PC-9 (cell line): ENCODE data around the gene PARN. TPM values are rescaled to one million over a fixed set of nuclear protein-coding genes. Genes with fewer than 3 reads are reported as not detected.
"Not testable (repeated sequence)": the region's sequence is repeated elsewhere in the genome, so short reads cannot be mapped to it uniquely, and the experiment has no call there.

Source experiments
- BruUV-seq: library from RNA; stranded (reverse); fragments of 400-500 nt; replicated peaks from 2 replicates; lab custom pipeline; 2021; lab: Mats Ljungman, UMichigan
- CTCF ChIA-PET: fragments of 300-600 bp; sonication (Branson Sonifier 250); formaldehyde crosslinking; loops from one replicate; lab custom pipeline; 2022; ENCODE audit warnings: antibody characterized with exemption; lab: Charles Lee
- POLR2A ChIA-PET: fragments of 300-600 bp; sonication (Branson Sonifier 250); formaldehyde crosslinking; loops from one replicate; lab custom pipeline; 2022; ENCODE audit warnings: antibody characterized with exemption; ENCODE audit not compliant: unreplicated experiment; lab: Charles Lee
- DNase-seq, 2 experiments: peaks; one replicate each; pipeline versions ENCODE4 v3.0.0 to v3.0.0-alpha.2; 2015 to 2022; ENCODE audit warnings: mixed read lengths in 1 of 2
- H2AFZ ChIP-seq: fragments of 200-600 bp; sonication (generic); 2 replicates; pipeline ENCODE4 v1.8.1; 2017; ENCODE audit warnings: antibody characterized with exemption
- H3F3A ChIP-seq: fragments of 200-600 bp; sonication (generic); 2 replicates; pipeline ENCODE4 v1.8.1; 2017; ENCODE audit warnings: antibody characterized with exemption, mild to moderate bottlenecking, low read depth; ENCODE audit not compliant: insufficient read depth
- H3K27ac ChIP-seq: fragments of 200-600 bp; sonication (generic); 2 replicates; pipeline ENCODE4 v1.6.1; 2016; ENCODE audit warnings: mixed run types
- H3K27me3 ChIP-seq: fragments of 200-600 bp; sonication (generic); 2 replicates; pipeline ENCODE4 v1.6.1; 2016; ENCODE audit warnings: low read depth, mixed run types; ENCODE audit not compliant: insufficient read depth
- H3K36me3 ChIP-seq: fragments of 200-600 bp; sonication (generic); 2 replicates; pipeline ENCODE4 v1.6.1; 2016; ENCODE audit warnings: low read depth, mixed run types
- H3K4me1 ChIP-seq: fragments of 200-600 bp; sonication (generic); replicated peaks from 2 replicates; pipeline ENCODE4 v1.6.1; 2016; ENCODE audit warnings: mixed run types; ENCODE audit not compliant: insufficient read depth
- H3K4me2 ChIP-seq: fragments of 200-600 bp; sonication (generic); 2 replicates; pipeline ENCODE4 v1.6.1; 2017; ENCODE audit warnings: mixed run types
- H3K4me3 ChIP-seq: fragments of 200-600 bp; sonication (generic); 2 replicates; pipeline ENCODE4 v1.6.1; 2016; ENCODE audit warnings: mixed run types
- H3K79me2 ChIP-seq: fragments of 200-600 bp; sonication (generic); 2 replicates; pipeline ENCODE4 v1.6.1; 2017; ENCODE audit warnings: low read depth, mixed run types
- H3K9me2 ChIP-seq: fragments of 200-600 bp; sonication (generic); 2 replicates; pipeline ENCODE4 v1.8.1; 2017; ENCODE audit warnings: mild to moderate bottlenecking; ENCODE audit not compliant: insufficient read depth
- H3K9me3 ChIP-seq: fragments of 200-600 bp; sonication (generic); 2 replicates; pipeline ENCODE4 v1.8.1; 2016; ENCODE audit warnings: low read depth; ENCODE audit not compliant: insufficient read depth
- H4K20me1 ChIP-seq: fragments of 200-600 bp; sonication (generic); 2 replicates; pipeline ENCODE4 v1.8.1; 2017; ENCODE audit not compliant: insufficient read depth
- EZH2 ChIP-seq: fragments of 200-600 bp; sonication (generic); IDR thresholded peaks from 2 replicates; pipeline ENCODE4 v1.8.0; 2017; ENCODE audit warnings: antibody characterized with exemption, low read depth
- intact Hi-C: fragments of 100-400 bp; cut with micrococcal nuclease; formaldehyde crosslinking; loops from one replicate; pipeline ENCODE4 v1.10.0; 2022; ENCODE audit not compliant: unreplicated experiment
- total RNA-seq: library from RNA; stranded (reverse); gene quantifications from 2 replicates; pipeline ENCODE4 v1.2.3, GENCODE V29; 2021
- TF ChIP-seq, protein P1 (sequence below): fragments of 200-600 bp; sonication (generic); conservative IDR thresholded peaks from 2 replicates; pipeline ENCODE4 v1.6.1; 2017; ENCODE audit warnings: mixed run types, antibody characterized with exemption, mild to moderate bottlenecking, moderate library complexity

PARN gene
- total RNA-seq, 1 experiment from 2014 or later = 53.0 TPM

DNA sequence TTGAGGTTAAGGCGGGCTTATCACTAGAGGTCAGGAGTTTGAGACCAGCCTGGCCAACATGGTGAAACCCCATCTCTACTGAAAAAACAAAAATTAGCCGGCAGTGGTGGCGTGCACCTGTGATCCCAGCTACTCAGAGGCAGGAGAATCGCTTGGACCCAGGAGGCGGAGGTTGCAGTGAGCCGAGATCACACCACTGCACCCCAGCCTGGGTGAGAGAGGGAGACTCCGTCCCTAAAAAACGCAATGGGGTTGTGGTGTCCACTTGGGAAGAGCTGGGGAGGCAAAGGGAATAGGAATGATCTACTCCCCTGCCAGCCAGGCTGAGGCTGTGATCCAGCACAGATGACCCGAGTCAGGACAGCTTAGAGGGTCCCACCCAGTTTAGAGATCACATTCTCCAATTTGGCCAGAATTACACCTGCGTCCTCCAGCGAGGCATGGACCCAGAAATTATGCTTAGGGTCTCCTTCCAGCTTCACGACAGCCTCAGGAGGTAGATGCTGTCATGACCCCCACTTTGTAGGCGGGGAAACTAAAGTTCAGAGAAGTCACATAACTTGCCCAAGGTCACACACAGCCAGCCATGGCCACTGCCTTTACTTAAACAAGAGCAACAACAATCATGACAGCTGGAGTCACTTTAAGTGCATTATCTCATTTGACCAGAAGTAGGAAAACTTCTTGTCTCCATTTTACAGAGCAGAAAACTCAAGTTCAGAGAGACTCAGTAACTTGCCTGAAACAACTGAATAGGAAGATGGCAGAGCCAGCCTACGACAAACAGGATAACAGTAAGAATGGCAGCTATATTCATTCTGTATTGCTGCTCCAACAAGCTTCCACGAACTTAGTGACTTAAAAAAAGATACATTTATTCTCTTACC is 227.7 kb downstream of the PARN start:
- intact Hi-C loops, POLR2A ChIA-PET: not testable (repeated sequence)
- H3K4me1 ChIP-seq = peaks cover 42% of the 10 kb centered on the region

DNA sequence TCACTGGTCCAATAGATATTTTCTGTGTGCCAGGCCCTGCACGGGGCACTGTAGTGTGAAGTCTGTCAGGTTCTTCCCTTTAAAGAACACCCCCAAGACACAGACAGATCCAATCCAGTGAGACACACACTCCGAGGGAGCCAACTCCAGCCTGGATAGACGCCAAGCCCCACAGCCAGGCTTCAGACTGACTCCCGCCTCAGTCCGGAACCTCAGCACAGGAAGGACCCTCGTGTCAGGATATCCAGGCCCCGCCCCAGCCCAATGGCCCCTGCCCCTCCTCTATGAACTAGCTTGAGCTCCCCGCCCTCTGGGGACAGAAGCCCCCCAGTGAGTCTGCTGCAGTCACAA is 228.4 kb downstream of the PARN start:
- Histone ChIP-seq H3K4me1 (peaks cover 49% of the 10 kb centered on the region), H3K79me2 (peaks cover 13% of the 10 kb centered on the region; the same call in 1 of the 2 replicates), H3F3A (peaks cover 56% of the 10 kb centered on the region)
- H3K27me3 ChIP-seq, H3K9me2 ChIP-seq, H2AFZ ChIP-seq, H3K27ac ChIP-seq, H3K36me3 ChIP-seq, DNase-seq, BruUV-seq, H3K9me3 ChIP-seq, H3K4me2 ChIP-seq, CTCF ChIA-PET, H4K20me1 ChIP-seq, intact Hi-C loops, H3K4me3 ChIP-seq: not testable (repeated sequence)
- POLR2A ChIA-PET = interaction anchor here (0.6 kb wide), 1 partner anchor 21 kb away, joined by 8 read pairs; no protein-coding TSS in a partner anchor

More for the DNA sequence above, 227.7 kb downstream of the PARN start:
- H3K27ac ChIP-seq, H3K9me2 ChIP-seq, CTCF ChIA-PET, H3K4me2 ChIP-seq, H3K36me3 ChIP-seq, H3K4me3 ChIP-seq, DNase-seq, H4K20me1 ChIP-seq, H3K27me3 ChIP-seq, H3K9me3 ChIP-seq, H2AFZ ChIP-seq, BruUV-seq: not testable (repeated sequence)
- Histone ChIP-seq H3K79me2 (peaks cover 13% of the 10 kb centered on the region; the same call in 1 of the 2 replicates), H3F3A (peaks cover 56% of the 10 kb centered on the region)

DNA sequence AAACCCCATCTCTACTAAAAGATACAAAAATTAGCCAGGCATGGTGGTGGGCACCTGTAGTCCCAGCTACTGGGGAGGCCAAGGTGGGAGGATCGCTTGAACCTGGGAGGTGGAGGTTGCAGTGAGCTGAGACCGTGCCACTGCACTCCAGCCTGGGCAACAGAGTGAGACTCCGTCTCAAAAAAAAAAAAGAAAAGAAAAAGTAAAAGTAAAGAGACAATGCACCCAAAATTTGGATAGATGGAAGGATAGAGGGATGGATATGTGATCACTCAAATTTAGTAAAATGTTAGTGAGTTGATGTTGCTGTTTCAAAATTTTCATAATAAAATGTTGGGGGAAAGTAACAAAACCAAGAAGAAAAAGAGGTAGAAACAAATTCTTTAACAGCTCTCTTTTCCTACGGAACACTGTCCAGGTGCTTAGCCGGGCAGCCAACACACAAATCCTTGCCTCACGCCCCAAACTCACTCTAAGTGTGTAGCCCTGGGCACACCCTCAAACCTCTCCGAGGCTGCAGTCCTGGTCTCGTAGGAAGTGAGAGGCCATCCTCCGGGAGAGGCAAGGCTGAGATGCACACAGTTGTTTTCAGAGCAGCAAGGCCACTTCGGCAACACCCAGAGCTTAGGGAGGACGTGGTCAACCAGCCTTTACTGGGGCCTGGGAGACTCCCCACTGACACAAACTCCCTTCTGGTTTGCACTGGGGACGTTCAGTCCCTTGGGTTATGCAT is 228.9 kb downstream of the PARN start:
- DNase-seq, H2AFZ ChIP-seq: not testable (repeated sequence)

DNA sequence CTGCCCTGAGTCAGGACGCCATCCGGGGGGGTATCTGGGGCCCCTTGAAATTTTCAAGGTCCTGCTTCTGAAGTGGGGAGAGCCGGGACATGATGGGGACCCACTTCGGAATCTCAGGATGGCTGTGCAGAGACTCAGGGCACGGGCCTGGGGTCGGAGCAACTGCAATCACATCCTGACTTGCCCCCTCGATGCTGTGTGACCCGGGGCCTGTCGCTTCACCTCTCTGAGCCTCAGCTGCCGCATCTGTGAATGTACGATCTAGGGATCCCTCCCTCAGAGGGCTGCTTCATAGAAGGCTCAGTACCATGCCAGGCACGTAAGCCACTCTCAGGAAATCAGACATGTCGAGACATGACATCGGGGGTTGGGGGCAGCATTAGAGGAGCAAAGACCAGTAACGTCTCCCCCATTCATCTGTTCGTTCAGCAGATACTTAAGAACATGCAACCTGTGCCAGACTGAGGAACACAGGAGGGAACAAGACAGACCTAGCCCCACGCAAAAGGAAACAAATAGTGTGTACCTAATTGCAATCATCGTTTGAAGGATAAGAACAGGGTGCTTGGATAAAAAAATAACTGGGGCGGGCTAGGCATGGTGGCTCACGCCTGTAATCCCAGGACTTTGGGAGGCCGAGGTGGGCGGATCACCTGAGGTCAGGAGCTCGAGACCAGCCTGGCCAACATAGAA is 229.6 kb downstream of the PARN start:
- POLR2A ChIA-PET = interaction anchor here (0.7 kb wide), 1 partner anchor 27 kb away, joined by 3 read pairs; no protein-coding TSS in a partner anchor
- peak overlapping the region; percentile 45 for H3K4me3 ChIP-seq
- no peaks in the 10 kb centered on the region for H3K9me2 ChIP-seq
- no peaks in the 10 kb centered on the region for H4K20me1 ChIP-seq
- intact Hi-C loops = loop anchor here (1.0 kb wide), 1 partner anchor 101 kb away; no protein-coding TSS in a partner anchor
- peak overlapping the region; percentile 82 for H3K4me2 ChIP-seq
- H2AFZ ChIP-seq = peak overlapping the region; percentile 71; the same call in 1 of the 2 replicates
- peaks cover 51% of the 10 kb centered on the region for H3K4me1 ChIP-seq
- no peak for TF ChIP-seq EZH2
- TF ChIP-seq, protein P1, sequence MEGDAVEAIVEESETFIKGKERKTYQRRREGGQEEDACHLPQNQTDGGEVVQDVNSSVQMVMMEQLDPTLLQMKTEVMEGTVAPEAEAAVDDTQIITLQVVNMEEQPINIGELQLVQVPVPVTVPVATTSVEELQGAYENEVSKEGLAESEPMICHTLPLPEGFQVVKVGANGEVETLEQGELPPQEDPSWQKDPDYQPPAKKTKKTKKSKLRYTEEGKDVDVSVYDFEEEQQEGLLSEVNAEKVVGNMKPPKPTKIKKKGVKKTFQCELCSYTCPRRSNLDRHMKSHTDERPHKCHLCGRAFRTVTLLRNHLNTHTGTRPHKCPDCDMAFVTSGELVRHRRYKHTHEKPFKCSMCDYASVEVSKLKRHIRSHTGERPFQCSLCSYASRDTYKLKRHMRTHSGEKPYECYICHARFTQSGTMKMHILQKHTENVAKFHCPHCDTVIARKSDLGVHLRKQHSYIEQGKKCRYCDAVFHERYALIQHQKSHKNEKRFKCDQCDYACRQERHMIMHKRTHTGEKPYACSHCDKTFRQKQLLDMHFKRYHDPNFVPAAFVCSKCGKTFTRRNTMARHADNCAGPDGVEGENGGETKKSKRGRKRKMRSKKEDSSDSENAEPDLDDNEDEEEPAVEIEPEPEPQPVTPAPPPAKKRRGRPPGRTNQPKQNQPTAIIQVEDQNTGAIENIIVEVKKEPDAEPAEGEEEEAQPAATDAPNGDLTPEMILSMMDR = no peak
- peak overlapping the region; percentile 92 for H3K27ac ChIP-seq
- CTCF ChIA-PET = no interaction called here
- H3K36me3 ChIP-seq = no peaks in the 10 kb centered on the region
- no TSS peak for BruUV-seq
- no peak for DNase-seq
- H3K9me3 ChIP-seq = no peaks in the 10 kb centered on the region
- H3F3A ChIP-seq = peaks cover 47% of the 10 kb centered on the region
- H3K27me3 ChIP-seq = no peaks in the 10 kb centered on the region
- peaks cover 13% of the 10 kb centered on the region; the same call in 1 of the 2 replicates for H3K79me2 ChIP-seq

More for the DNA sequence above, 228.9 kb downstream of the PARN start:
- CTCF ChIA-PET, H4K20me1 ChIP-seq, H3K27me3 ChIP-seq, H3K9me3 ChIP-seq, BruUV-seq, H3K9me2 ChIP-seq, H3K36me3 ChIP-seq: not testable (repeated sequence)
- intact Hi-C loops = loop anchor here (1.0 kb wide), 1 partner anchor 100 kb away; no protein-coding TSS in a partner anchor
- H3K4me2 ChIP-seq = peak overlapping the region; percentile 82
- H3K27ac ChIP-seq = peak overlapping the region; percentile 92
- H3F3A ChIP-seq = peaks cover 50% of the 10 kb centered on the region
- POLR2A ChIA-PET = interaction anchor here (0.6 kb wide), 1 partner anchor 22 kb away, joined by 8 read pairs; no protein-coding TSS in a partner anchor
- H3K79me2 ChIP-seq = peaks cover 13% of the 10 kb centered on the region; the same call in 1 of the 2 replicates
- H3K4me3 ChIP-seq = peak overlapping the region; percentile 45; the same call in 1 of the 2 replicates
- H3K4me1 ChIP-seq = peaks cover 51% of the 10 kb centered on the region
